HG03558 (cell line): Measurements from ENCODE around the gene NES.

ENCODE experiments used
- ATAC-seq: cut with Tn5 transposase; IDR thresholded peaks from one replicate; pipeline ENCODE4 v1.9.1; 2021; ENCODE audit warnings: moderate number of reproducible peaks; ENCODE audit not compliant: unreplicated experiment; ENCODE audit errors: extremely low read depth

NES gene

DNA sequence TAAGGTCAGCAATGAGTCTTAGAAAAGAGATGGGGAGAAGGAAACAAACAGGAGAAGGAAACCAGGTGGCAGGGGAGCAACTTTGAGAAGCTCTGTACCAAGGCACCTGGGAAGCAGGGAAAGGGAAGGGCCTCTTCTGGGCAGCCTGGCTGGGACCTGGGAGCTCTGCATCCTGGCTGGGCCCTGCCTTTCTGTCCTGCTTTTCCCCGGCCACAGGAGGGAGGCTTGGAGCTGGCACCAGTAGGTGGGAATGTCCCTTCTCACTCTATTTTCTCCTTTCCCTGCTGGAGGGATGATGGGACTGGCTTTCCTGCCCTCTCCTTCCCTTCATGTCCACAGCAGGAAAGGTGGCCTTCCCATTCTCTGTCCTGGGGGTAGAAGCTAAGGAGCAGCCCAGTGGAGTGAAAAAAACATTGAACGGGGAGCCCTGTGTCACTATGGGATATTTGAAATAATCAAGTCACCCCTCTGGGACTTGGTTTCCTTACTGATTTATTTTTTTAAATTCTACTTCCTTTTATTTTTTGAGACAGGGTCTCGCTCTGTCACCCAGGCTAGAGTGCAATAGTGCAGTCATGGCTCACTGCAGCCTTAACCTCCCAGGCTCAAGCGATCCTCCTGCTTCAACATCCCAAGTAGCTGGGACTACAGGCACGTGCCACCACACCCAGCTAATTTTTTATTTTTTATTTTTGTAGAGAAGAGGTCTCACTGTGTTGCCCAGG, 5.1 kb upstream of the NES start:
- no peak for ATAC-seq

DNA sequence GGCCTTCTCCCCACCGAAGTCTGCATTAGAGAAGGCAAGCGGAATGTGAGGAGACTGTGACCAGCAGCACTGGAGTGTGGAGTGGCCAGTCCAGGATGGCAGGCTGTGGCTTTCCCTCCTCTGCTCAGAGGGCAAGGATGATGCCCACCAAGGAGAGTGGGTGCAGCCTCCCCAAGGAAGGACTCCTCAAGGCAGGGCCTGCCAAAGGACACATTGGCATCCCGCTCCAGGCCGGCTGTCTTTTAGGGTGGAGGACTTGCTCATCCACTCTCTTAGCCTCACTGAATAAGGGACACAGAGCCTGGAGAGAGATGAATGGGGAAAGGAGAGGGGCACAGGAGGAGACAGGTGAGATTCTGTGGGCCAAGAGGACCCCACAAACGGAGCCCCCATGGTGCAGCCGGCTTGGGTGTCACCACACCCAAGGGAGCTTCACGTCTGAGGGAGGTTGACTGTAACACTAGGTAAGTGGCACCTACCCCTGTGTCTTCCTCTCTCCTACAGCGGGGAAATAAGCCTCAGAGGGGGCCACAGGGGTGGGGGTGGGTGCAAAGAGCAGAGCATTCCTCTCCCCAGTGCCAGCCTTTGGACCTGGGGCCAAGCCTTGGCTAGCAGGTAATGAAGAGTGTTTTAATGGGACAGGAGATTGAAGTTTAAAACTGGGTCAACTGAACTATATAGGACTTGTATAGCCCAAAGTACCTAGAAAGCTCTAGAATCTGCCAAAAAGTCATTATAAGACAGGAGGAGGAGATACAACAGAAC, 4.2 kb upstream of the NES start:
- ATAC-seq: no peak

GRCh38 chr1:156680056-156680455, 2.8 kb upstream of the NES start:
- ATAC-seq: no peak

DNA sequence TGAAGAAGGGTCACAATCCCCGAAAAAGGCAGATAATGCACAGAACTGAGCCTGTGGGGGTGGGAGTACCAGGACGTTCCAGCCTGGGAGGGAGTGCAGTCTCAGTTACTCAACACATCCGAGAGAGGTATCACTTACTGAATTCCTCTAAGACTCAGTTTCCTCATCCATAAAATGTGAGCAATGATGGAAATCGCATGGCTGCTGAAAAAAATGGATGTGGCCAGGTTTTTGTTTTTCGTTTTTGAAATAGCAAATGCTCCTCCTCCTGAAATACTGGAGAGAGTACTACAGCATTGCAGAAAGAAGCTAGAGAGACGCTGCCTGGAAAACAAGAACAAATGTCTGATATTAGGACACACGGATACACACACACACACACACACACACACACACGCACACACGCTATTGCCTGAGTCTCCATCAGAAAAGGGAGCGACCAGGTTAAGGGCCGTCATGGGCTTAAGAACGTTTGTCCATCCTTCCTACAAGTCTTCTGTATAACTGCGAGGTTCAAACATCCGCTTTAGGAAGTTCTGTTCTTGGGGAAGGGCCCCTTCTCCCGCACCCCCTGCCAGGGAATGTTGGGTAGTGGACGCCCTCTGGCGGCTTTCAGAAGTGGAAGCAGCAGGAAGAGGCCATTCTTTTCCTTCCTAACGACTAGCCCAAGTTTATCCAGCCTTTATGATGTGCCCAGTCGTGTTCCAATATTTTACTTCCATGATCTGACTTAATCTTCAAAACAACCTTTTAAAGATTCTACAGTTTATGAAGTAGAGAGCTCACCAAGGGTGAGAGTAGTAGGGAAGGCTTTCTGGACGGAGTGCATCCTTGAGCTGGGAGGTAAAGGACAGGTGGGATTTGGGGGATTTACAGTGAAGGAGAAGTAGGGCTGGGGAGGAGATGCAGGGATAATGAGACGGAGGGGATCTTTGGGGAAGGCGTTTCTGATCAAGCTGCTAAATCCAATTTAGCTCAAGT, 699 bp upstream of the NES start:
- ATAC-seq: no peak

DNA sequence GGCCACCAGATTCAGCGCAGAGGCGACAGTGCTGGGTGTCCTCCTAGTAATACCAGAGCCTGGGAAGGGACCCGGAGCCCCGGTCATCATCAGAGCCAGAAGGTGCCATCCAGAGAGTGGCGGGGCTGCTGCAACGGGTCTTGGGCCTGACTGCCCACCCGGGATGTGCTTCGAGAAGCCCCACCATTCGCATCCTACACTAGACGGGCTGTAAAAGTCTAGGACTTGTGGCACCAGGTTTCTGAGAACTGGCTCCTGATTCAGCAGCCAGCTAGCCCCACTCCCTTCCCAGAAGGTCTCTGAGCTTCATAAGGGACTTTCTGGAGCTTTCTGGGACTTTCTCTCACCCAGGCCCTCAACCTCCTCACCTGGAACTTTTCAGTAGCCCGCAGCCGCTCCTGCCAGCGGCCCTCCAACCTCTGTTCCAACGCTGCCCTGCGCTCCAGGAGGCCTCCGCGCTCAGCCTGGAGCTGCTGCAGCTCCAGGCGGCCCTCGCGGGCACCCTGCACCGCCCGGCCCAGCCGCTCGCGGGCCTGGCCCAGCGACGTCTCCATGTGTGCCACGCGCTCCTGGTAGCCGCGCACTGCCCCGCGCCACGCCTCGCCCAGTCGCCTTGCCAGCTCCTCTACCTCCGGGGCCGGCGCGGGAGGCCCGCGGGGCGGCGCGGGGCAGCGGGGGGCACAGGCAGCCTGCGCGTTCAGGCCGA, 940 bp downstream of the NES start:
- ATAC-seq: no peak

GRCh38 chr1:156675210-156676113, 1.7 kb downstream of the NES start:
- no peak for ATAC-seq

- ATAC-seq: no peak
Measured at GRCh38 chr1:156673387-156674121, 3.7 kb downstream of the NES start.

DNA sequence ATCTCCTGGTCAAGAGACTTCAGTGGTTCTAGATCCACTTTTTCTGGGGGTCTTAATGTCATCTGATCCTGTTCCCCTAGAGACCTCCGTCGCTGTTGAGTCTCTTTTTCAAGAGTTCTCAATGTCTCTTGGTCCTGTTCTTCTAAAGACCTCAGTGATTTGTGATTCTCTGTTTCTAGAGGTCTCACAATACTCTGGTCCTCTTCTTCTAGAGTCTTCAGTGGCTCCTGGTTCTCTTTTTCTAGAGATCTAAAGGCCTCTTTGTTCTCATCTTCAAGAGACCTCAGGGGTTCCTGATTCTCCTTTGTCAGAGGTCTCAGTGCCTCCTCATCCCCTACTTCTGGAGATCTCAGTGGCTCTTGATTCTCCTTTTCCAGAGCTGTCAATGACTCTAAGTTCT, 5.4 kb downstream of the NES start:
- no peak for ATAC-seq

DNA sequence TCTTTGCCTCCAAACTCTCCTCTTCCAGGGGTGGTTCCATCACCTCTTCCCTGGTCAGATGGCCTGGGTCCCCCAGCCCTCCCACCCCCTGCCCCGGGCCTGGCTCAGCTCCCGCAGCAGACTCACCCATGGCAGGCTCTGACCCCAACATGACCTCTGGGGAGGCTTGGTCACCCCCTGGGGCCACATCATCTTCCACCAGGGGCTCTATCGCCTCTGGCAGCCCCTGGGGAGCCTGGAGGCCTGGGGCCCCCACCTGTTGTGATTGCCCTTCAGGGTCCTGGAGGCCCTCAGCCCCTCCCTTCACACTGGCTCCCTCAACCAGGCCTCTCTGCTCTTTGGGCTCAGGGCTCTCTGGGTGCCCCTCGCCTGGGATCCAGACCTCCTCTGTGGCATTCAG, 6.4 kb downstream of the NES start:
- ATAC-seq: no peak

GRCh38 chr1:156670359-156670758, 6.8 kb downstream of the NES start:
- no peak for ATAC-seq

DNA sequence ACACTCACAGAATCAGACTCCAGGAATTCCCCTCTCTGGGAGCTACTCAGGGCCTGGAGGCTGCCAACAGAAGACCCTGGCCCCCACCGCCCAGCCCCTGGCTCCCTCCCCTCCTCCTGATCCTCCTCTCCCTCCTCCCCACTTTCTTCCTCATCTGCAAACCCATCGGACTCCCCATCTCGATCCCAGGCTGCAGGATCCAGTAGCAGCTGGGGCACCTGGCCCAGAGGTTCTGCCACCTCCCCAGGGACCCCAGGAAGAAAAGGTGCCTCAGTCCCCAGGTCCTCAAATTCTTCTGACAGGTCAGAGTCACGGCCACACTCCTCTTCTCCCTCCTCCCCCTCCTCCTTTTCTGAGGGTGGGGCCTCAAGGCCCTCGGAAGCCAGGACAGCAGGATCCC, 7.4 kb downstream of the NES start:
- no peak for ATAC-seq

GRCh38 chr1:156668801-156669637, 8.2 kb downstream of the NES start:
- no peak for ATAC-seq

- no peak for ATAC-seq
Measured at GRCh38 chr1:156667968-156668709, 9.1 kb downstream of the NES start.

DNA sequence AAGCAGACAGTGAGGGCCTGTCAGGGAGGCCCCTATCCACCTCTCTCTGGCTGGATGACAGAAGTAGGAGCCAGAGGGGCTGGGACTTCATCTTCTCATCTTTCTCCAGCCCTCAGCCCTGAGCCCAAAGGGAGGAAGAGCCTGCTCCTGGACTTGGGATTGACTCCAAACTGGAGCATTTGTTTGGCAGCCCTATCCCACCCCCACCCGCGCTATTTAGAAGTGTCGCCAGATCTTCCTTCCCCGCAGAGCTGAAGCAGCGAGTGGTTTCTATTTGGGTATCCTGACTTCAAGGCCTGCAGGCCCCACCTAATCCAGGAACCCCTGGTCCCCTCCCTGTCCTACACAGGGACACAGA, 9.6 kb downstream of the NES start:
- ATAC-seq: no peak

GRCh38 chr1:156666862-156667609, 10.2 kb downstream of the NES start:
- ATAC-seq: no peak

DNA sequence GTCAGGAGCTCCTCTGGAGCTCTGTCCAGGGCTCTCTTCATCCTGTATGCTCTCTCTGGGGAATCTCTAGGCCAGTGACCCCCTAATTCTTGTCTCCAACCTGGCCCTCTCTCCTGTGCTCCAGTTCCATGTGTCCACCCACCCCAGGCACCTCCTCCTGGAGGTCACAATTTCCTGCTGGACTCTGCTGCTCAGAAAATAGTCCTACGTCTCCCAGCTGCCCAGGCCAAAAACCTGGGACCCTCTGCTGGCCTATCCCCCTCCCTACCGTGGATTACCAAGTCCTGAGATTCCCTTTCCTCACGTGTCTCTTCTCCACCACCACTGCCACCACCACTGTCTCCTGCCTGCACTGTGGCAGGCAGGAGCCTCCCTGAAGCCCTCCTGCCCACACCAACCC, 11.7 kb downstream of the NES start:
- ATAC-seq: no peak
